Neuron (in vitro differentiated cells): Measurements from ENCODE around the gene MRPL14.

ENCODE experiments used
- H2AFZ ChIP-seq: one replicate; pipeline ENCODE4 v1.6.1; 2013; ENCODE audit warnings: low read depth, mild to moderate bottlenecking, inconsistent platforms, low read length, moderate library complexity
- H3K27me3 ChIP-seq: one replicate; pipeline ENCODE4 v1.6.1; 2013; ENCODE audit warnings: low read length; ENCODE audit not compliant: insufficient read depth
- H3K36me3 ChIP-seq: one replicate; pipeline ENCODE4 v1.6.1; 2013; ENCODE audit warnings: low read length; ENCODE audit not compliant: insufficient read depth
- H3K4me1 ChIP-seq: one replicate; pipeline ENCODE4 v1.6.1; 2013; ENCODE audit warnings: low read length; ENCODE audit not compliant: insufficient read depth
- H3K4me3 ChIP-seq: 2 replicates; pipeline ENCODE4 v1.5.1; 2013; ENCODE audit warnings: mild to moderate bottlenecking, low read length, moderate library complexity
- H3K9me3 ChIP-seq: one replicate; pipeline ENCODE4 v1.6.1; 2013; ENCODE audit warnings: low read length

MRPL14 gene

GRCh38 chr6:44064948-44065272 is 62.3 kb downstream of the MRPL14 start:
- peaks cover 6% of the 10 kb centered on the region for H3K27me3 ChIP-seq
- H3K4me1 ChIP-seq, result no peaks in the 10 kb centered on the region
- H2AFZ ChIP-seq, result no peak overlapping the region
- no peak overlapping the region for H3K4me3 ChIP-seq
- no peaks in the 10 kb centered on the region for H3K36me3 ChIP-seq
- H3K9me3 ChIP-seq, result no peaks in the 10 kb centered on the region

GRCh38 chr6:44064089-44064947 is 62.9 kb downstream of the MRPL14 start:
- Histone ChIP-seq H3K36me3 (no peaks in the 10 kb centered on the region), H3K4me3 (no peak overlapping the region), H3K9me3 (no peaks in the 10 kb centered on the region), H3K27me3 (peaks cover 6% of the 10 kb centered on the region), H2AFZ (no peak overlapping the region), H3K4me1 (no peaks in the 10 kb centered on the region)

GRCh38 chr6:44063561-44064059 is 63.6 kb downstream of the MRPL14 start:
- Histone ChIP-seq H2AFZ (no peak overlapping the region), H3K4me3 (no peak overlapping the region), H3K36me3 (no peaks in the 10 kb centered on the region), H3K9me3 (no peaks in the 10 kb centered on the region), H3K27me3 (peaks cover 6% of the 10 kb centered on the region), H3K4me1 (no peaks in the 10 kb centered on the region)
